Daoy (cell line): ENCODE results near the gene GABBR1. TPM values are rescaled to one million over a fixed set of nuclear protein-coding genes. Genes with fewer than 3 reads are reported as not detected.

Experiments
- DNase-seq: peaks from one replicate; pipeline ENCODE4 v3.0.0-alpha.2; 2015; ENCODE audit warnings: low read depth
- total RNA-seq: library from RNA; depleted of rRNA; stranded (reverse); fragments of >200 nt; shearing (Covaris generic); gene quantifications from 2 replicates; pipeline ENCODE4 v1.2.3, GENCODE V29; 2014

GABBR1 gene
- total RNA-seq, 1 experiment from 2014 or later = 4.3 TPM

DNA sequence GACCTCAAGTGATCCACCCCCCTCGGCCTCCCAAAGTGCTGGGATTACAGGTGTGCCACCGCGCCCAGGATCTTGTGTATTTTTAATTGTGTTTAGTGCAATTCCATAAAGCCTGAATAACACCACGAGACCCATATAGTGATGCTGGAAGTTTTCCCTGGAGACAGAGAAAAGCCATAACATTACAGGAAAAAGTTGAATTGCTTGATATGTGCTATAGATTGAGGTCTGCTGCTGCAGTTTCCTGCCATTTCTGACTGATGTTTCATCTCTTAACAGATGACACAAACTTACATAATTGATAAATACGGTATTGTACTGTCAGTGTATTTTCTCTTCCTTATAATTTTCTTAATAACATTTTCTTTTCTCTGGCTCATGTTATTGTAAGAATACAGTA is 66.1 kb downstream of the GABBR1 start:
- no peak for DNase-seq

DNA sequence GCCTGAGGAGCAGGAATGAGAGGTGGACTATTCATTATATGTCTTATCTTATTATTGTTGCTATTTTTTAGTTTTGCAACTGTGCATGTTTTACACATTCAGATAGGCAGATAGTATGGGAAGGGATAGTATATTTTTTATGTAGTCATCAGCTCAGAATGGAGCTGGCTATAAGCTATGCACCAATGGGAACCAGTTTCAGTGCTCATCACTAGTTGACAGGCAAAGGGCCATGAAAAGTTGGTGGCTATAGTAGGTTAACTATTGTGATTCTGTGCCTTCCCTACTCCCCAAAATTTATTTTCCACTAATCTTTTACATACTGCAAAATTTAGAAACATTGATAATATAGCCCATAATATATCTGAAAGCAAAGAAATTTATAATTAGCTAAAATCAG is 68.1 kb downstream of the GABBR1 start:
- DNase-seq = no peak

DNA sequence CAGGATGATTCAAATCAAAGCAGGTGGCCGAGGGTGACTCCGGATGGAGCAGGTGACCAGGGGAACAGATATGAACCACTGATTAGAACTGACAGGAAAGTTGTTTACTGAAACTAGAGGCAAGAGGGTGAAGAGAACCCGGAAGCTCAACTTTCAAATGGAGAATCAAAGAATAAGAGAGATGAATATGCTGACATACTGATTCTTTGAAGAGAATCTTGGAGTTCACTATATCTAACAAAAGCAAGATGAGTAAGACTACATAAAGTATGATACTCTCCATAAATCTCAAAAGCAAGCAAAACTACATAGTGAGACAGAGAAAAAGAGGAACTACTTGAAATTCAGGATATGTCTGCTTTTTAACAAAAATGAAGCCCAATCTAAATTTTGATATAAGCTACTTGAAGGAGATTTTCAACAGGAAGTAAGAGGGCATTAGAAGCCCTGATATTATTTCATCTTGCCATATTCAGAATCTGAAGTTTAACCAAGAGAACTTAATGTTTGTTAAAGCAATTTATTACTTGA is 69.5 kb downstream of the GABBR1 start:
- no peak for DNase-seq

DNA sequence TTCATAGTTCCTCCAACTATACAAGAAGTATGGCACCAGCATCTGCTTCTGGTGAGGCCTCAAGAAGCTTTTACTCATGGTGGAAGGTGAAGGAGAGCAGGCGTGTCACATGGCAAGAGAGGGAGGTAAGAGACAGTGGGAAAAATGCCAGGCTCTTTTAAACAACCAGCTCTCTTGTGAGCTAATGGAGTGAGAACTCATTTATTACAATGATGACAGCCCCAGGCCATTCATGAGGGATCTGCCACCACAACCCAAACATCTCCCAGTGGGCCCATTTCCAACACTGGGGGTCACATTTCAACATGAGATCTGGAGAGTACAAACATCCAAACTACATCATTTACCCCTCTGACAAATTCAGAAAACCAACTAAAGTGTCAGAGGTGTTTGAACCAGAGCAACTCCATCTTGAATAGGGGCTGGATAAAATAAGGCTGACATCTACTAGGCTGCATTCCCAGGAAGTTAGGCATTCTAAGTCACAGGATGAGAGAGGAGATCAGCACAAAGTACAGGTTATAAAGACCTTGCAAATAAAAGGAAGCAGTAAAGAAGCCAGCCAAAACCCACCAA is 71.3 kb downstream of the GABBR1 start:
- DNase-seq = peak; percentile 70

DNA sequence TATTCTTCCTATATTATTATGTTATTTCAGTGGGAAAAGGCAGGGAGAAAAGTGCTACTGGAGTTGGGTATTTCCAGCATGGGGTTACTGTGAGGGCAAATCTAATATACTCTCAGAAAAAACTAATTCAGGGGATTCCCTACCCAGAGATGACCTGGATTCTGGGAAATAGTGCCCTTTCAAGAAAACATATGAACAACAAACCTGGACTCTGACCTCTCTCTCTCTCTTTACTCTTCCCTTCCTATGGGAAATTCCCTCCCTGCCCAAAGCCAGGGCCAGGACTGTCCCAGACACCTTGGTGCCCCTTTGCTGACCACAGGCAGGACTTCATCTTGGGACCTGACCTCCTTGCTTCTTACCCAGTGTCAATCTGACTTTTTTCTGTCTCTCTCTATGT is 71.9 kb downstream of the GABBR1 start:
- no peak for DNase-seq

DNA sequence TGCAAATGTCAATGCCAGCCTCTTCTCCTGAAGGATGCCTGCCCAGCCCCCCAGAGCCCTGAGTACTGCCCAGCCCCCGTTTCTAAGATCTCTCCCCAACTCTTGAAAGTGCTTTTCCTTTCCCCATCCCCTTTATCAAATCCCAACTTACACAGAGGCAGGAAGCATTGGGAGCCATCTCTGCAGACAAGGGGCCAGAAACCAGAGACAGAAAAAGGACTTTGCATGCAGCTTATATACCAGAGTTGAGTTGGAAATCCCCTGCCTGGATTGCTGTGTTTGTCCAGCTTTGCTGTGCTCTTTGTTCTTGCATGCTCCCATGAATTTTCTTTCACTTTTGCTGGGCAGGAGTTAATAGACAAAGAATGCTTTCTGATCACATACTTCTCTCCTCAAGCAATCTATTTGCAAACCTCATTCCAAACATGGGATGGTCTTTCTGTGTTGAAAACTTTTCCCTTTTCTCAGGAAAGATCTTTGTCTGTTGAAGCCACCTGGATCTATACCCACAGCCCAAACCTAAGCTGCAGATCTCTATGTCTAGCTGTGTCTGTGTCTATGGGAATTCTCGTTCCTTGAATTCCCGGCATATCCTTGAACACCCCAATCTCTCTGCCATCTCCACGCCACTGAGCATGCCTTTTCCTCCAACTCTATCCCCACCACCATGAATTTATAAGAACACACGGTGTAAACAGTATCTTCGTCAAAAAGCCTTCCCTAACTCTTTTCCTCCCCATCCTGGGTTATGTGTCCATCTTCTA is 73.3 kb downstream of the GABBR1 start, which contains the start of gene UBD:
Gene UBD, minus strand, starts transcription at position 209 of the 764 bp plus-strand sequence. Its CDS starts 31 bp downstream, at position 178.
- peak; percentile 45 for DNase-seq

DNA sequence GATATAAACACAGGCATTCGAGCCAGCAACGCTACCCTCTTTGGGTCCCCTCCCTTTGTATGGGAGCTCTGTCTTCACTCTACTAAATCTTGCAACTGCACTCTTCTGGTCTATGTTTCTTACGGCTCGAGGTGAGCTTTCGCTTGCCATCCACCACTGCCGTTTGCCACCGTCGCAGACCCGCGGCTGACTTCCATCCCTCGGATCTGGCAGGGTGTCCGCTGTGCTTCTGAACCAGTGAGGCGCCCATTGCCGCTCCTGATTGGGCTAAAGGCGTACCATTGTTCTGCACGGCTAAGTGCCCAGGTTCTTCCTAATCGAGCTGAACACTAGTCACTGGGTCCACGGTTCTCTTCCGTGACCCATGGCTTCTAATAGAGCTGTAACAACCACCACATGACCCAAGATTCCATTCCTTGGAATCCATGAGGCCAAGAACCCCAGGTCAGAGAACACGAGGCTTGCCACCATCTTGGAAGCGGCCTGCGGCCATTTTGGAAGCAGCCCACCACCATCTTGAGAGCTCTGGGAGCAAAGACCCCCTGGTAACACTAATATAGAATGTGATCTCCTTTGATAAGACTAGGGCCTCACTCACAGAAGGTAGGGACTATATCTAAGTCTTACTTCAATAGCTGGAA is 74.4 kb downstream of the GABBR1 start:
- DNase-seq = no peak

DNA sequence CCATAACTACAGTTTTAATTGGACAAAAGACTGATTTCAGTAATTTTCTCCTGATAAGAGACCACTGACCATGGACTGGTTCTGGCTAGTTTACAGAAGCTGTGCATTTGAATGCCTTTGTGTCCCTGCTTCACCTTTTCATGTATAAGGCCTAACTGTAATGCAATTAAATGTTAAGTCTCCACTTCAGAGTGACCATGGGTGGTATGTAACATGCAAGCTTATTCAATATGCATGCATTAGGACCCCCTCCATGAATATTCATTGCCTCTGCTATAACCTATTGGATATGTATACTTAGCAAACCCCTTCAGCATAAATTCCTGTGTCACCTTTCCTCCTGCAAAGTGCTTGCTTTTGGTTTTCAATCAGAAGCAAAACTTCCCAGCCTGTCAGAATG is 75.7 kb downstream of the GABBR1 start:
- no peak for DNase-seq

DNA sequence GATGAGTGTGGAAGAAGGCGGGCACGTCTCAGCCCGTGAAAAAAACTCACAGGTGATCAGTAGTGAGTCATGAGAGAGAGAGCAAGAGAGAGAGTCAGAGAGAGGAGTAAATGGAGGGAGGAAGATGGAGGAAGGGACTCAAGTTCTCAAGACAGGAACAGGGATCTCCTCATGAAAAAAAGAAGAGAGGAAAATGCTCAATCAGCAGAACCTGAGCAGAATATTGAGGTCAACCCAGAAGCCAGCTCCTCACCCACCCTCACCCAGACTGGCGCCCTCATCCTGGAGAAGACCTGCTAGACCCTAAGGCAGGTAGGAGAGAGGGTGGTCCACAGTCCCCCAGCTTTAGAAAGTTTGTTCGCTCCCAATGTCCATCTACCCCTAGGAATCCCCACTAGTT is 78.2 kb downstream of the GABBR1 start:
- DNase-seq = no peak

DNA sequence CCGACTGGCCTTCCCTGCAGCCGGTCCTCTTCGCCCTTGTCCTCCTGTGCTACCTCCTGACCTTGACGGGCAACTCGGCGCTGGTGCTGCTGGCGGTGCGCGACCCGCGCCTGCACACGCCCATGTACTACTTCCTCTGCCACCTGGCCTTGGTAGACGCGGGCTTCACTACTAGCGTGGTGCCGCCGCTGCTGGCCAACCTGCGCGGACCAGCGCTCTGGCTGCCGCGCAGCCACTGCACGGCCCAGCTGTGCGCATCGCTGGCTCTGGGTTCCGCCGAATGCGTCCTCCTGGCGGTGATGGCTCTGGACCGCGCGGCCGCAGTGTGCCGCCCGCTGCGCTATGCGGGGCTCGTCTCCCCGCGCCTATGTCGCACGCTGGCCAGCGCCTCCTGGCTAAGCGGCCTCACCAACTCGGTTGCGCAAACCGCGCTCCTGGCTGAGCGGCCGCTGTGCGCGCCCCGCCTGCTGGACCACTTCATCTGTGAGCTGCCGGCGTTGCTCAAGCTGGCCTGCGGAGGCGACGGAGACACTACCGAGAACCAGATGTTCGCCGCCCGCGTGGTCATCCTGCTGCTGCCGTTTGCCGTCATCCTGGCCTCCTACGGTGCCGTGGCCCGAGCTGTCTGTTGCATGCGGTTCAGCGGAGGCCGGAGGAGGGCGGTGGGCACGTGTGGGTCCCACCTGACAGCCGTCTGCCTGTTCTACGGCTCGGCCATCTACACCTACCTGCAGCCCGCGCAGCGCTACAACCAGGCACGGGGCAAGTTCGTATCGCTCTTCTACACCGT is 79.5 kb downstream of the GABBR1 start:
- DNase-seq = peak; percentile 76

DNA sequence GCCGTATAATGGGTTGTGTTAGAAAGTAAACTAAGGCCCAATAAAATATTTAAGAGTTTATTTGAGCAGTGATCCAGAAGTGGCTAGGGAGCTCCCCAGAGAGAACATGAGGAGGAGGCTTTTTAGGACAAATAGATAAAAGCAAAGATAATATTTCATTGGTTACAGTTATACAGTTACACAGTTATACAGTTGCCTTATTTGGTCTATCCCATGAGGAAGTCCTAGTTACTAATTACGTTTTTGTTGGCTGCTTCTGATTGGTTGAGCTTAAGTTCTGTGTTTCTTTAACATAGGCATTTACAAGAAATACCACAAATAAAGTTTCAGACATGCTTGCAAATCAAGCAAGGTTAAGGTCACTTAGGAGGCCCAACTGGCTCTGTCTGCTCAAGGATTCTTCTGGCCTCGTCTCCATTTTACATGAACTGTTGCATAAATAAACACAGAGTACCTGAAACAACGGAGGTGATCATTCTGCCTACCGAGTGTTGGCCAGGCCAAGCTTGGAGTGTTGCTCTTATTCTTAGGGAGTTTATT is 80.4 kb downstream of the GABBR1 start:
- DNase-seq = peak; percentile 67

DNA sequence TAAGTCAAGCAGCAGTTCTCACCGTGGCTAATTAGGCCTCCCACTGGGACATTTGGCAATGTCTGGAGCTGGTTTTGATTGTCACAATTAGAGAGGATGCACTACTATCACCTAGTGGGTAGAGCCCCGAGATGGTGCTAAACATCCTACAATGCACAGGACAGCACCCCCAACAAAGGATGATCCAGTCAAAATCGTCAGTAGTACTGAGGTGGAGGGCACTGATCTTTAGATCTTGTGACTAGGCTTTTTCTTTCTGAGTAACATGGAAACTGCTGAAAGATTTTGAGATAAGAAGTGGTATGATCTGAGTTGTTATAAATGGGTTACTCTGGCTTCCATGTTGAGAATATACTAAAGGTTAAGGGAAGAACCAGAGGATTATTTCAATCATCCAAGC is 85.4 kb downstream of the GABBR1 start:
- no peak for DNase-seq

DNA sequence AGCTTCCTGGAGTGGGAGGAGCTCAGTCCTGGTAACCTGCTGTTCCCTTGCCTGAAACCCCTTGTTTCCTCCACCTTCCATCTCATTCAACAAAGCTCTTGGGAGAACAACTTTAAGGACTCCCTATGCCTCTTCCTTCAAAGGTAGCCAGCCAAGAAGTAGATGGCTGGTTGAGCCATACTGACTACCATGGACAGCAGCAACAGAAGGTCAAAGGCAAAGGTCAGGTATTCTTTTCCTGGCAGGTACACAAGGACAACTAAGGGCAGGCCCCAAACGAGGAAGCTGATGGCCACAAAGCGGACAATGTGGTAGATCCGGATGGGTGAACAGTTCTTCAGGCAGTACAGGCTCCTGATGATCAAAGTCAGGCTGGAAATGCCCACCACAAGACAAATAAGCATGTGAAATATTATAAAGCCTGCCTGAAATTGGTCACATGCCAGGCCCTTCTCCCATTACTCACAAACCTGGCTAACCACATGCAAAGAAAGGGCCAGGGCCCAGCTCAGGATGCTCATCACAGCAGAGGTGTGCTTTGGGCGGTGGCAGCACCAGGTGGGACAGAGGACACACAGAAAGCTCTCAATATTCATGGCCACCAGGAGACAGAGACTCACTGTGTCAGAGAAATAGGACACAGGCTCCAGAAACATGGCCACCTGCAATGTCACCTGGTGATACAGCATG is 95.1 kb downstream of the GABBR1 start:
- DNase-seq = no peak

DNA sequence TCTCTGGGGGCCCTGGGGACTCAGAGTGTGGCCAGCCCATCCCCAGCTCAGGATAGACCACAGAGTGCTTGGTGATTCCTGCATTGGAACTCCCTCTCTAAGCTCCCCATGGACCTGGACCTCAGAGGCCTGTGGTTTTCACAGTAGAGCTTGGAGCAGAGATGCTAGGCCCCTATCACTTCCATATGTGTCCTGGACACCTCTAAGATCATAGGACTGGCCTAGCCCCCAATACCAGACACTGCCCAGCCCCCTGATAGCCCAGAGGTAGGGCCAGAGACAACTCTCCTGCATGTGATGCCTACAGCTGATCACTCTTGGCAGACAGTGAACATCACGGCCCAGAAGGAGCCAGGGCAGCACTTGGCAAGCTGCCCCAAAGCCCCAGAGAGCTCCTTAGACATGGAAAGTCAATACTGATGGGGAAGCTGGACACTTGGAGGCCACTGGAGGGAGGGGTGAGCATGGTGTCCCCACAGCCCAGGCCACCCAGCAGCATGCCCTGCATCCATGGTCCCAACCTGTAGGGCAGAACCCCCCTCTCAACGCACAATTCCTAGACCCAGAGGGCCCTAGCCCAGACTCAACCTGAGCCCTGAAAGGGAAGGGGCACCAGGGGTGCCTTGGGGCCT is 100.5 kb downstream of the GABBR1 start:
- DNase-seq = no peak

DNA sequence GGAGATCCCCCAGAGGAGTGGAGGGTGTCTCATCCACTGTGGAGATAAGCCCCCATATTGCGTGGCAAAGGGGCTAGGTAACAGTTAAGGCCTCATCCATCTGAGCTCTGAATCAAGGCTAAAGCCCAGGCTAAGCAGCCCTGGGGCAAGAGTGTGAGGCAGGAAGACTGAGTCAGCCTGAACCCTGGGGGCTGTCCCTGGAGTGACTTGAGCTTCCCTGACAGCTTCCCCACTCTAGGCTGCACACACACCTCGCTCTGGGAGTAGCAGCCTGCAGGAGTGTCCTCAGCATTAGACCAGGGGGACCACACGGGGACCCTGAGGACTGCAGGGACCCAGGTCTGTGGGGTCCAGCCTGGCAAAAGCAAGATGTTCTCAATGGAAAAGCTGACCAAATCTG is 101.3 kb downstream of the GABBR1 start:
- DNase-seq = peak; percentile 72

DNA sequence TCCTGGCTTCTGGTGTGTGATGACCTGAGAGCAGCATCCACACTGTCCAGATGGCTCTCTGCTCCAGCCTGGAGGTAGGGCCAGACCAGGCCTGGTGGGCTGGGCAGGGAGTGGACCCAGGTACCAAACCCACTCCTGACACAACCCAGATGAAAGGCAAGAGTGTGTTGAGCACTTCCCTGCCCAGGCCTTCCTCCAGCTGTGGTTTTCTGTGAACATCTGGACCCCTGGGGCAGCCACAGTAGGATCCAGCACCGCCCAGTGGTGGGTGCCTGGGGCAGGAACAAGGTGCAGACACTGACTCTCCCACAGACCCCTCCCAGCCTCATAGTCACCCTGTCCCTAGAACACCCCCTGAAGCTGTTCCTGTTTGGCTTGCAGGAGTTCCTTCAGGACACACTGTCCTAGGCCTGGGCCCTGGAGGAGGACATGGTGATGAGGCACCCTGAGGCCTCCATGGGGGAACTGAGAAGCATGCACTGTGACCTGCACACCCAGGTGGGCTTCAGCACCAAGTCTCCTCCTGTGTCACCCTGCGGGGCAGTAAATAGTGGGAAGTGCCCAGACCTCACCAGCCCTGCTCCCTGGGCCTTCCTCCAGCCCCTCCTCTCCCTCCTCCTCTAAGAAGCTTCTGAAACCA is 102.2 kb downstream of the GABBR1 start:
- no peak for DNase-seq

DNA sequence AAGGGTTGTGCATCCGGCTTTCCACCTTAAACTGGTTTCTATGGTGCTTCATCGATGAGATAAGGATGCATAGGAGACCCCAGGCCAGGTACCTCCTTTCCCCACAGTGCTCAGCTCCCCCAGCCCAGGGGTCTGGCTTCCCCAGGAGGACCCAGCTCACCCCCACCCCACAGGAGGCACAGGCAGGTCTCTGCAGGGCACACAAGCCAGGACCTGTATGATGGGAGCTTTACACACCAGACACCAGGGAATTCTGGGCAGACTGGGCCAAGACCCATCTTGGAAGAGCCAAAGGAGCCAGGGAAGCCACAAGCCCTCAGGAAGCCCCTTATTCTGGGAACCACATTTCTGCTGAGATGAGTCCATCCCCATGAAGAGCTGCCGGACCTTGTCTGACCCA is 103.0 kb downstream of the GABBR1 start:
- no peak for DNase-seq

DNA sequence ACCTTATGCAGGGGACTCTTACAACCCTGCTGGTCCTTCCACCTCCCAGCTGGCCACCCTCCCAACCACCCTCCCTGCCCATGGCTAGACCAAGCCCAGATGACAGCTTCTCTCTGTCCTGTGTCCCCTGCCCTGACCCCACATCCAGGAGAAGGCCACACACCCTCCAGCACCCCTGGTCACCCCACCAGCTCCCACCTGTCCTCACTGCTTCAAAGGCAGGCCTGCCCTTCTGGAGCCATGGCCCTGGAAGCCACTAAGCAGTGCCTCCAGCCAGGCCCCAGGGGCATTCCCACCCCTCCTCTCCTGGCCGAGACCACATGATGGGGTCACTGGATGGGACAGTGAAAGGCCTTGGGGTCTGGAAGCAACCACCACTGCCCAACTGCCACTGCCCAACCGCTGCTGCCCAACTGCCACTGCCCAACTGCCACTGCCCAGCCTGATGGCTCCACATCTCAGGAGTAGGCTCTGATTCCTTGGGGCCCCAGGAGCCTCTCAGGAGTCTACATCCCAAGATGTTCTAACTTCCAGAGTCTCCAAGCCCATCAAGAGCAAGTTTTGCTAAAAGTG is 103.9 kb downstream of the GABBR1 start:
- DNase-seq = no peak

DNA sequence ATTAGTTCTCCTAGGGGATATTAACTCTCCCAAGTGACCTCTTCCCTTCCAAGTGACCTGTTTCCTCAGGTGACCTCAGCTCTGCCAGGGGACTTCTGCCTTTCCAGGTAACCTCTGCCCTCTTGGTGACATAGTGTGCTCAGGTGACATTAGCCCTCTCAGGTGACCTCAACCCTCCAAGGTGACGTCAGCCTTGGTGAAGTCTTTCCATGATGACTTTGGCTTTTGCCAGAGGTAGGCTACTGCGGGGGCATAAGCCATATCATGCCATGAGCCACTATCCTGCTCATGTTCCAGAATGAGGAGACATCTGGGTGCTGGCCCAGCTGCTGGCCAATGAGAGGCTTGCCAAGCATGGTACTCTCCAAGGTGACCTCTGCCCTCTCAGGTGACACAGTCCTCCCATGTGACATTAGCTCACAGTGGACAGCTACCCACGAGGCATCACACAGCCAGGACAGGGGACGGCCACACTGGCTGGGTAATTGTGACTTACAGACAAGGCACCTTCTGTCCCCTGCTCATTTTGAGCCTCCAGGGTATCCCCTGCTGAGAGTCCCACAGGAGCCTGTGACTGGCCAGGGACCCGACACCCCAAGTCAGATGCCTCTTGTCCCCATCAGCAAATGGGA is 104.6 kb downstream of the GABBR1 start:
- no peak for DNase-seq
